Embryonic facial prominence (tissue), 1 donor: ENCODE measurements around the gene HOXB9.
A peak's percentile ranks its signal among the peaks of the same experiment; 100 is the strongest.

ENCODE experiments used
- DNase-seq: peaks from one replicate; pipeline ENCODE4 v3.0.0-alpha.2; 2016; ENCODE audit errors: extremely low spot score

The HOXB9 gene

GRCh38 chr17:48624544-48625494, 1.3 kb downstream of the HOXB9 start:
- no peak for DNase-seq

- DNase-seq: no peak
These were observed 2.0 kb downstream of the HOXB9 start for GRCh38 chr17:48624118-48624517.

- no peak for DNase-seq
These were observed 2.6 kb downstream of the HOXB9 start for GRCh38 chr17:48623583-48623982.

GRCh38 chr17:48622857-48623256, 3.3 kb downstream of the HOXB9 start:
- DNase-seq: no peak

GRCh38 chr17:48621410-48622392, 4.5 kb downstream of the HOXB9 start:
- DNase-seq: no peak

- no peak for DNase-seq
These were observed 5.6 kb downstream of the HOXB9 start for GRCh38 chr17:48620461-48621139.

GRCh38 chr17:48619826-48620449, 6.2 kb downstream of the HOXB9 start:
- DNase-seq: no peak

- DNase-seq: peak; percentile 55
These were observed 7.8 kb downstream of the HOXB9 start for GRCh38 chr17:48618256-48618896.

- no peak for DNase-seq
These were observed 8.5 kb downstream of the HOXB9 start for GRCh38 chr17:48617471-48618255.

- no peak for DNase-seq
These were observed 9.3 kb downstream of the HOXB9 start for GRCh38 chr17:48616717-48617470.

GRCh38 chr17:48615963-48616716, 10.0 kb downstream of the HOXB9 start:
- no peak for DNase-seq

- DNase-seq: no peak
These were observed 10.9 kb downstream of the HOXB9 start, which contains the start of gene HOXB8 for GRCh38 chr17:48615047-48615962. Gene HOXB8 (minus strand): TSS chr17:48615292. CDS start chr17:48614704, 588 bp downstream.

GRCh38 chr17:48613862-48614694, 12.1 kb downstream of the HOXB9 start:
- no peak for DNase-seq

- DNase-seq: no peak
These were observed 13.1 kb downstream of the HOXB9 start for GRCh38 chr17:48612854-48613691.

- no peak for DNase-seq
These were observed 13.7 kb downstream of the HOXB9 start for GRCh38 chr17:48612456-48612853.
